COLO829 (cell line): ENCODE data around the gene CSF1R.
A peak's percentile ranks its signal among the peaks of the same experiment; 100 is the strongest.

ENCODE experiments used
- DNase-seq: peaks from one replicate; pipeline ENCODE4 v3.0.0; 2012; ENCODE audit warnings: low spot score

Gene CSF1R

GRCh38 chr5:150120617-150121447 lies 34.5 kb upstream of the CSF1R start:
- DNase-seq = no peak

- DNase-seq = no peak
These were observed 33.7 kb upstream of the CSF1R start for GRCh38 chr5:150120062-150120441.

GRCh38 chr5:150119421-150120061 lies 33.2 kb upstream of the CSF1R start:
- DNase-seq = no peak

- no peak for DNase-seq
These were observed 32.3 kb upstream of the CSF1R start for GRCh38 chr5:150118561-150119229.

- DNase-seq = no peak
These were observed 31.7 kb upstream of the CSF1R start for GRCh38 chr5:150117945-150118560.

- no peak for DNase-seq
These were observed 30.5 kb upstream of the CSF1R start for GRCh38 chr5:150116667-150117400.

- no peak for DNase-seq
These were observed 28.5 kb upstream of the CSF1R start for GRCh38 chr5:150114773-150115408.

GRCh38 chr5:150114102-150114641 lies 27.8 kb upstream of the CSF1R start:
- no peak for DNase-seq

- DNase-seq = no peak
These were observed 26.8 kb upstream of the CSF1R start for GRCh38 chr5:150113047-150113744.

- peak; percentile 56 for DNase-seq
These were observed 26.1 kb upstream of the CSF1R start for GRCh38 chr5:150112201-150113046.

- DNase-seq = no peak
These were observed 24.8 kb upstream of the CSF1R start for GRCh38 chr5:150111122-150111521.

- DNase-seq = no peak
These were observed 23.6 kb upstream of the CSF1R start for GRCh38 chr5:150109921-150110320.

GRCh38 chr5:150108711-150109514 lies 22.6 kb upstream of the CSF1R start:
- DNase-seq = no peak

GRCh38 chr5:150107909-150108447 lies 21.6 kb upstream of the CSF1R start:
- no peak for DNase-seq

- no peak for DNase-seq
These were observed 20.5 kb upstream of the CSF1R start for GRCh38 chr5:150106674-150107426.

- no peak for DNase-seq
These were observed 19.7 kb upstream of the CSF1R start for GRCh38 chr5:150105928-150106615.

- DNase-seq = no peak
These were observed 18.2 kb upstream of the CSF1R start for GRCh38 chr5:150104550-150104870.
